NCI-H1694 treated with DMSO at 0.1 percent for 48 hours (cell line): Measurements from ENCODE around the gene HEATR5A.
"Not testable (repeated sequence)": the region's sequence is repeated elsewhere in the genome, so short reads cannot be mapped to it uniquely, and the experiment has no call there.

Experiments
- DNase-seq: peaks from one replicate; lab custom pipeline; 2025; lab: John Stamatoyannopoulos, UW

Gene HEATR5A

GRCh38 chr14:31388687-31389413 lies 31.5 kb downstream of the HEATR5A start:
- DNase-seq, result no peak

DNA sequence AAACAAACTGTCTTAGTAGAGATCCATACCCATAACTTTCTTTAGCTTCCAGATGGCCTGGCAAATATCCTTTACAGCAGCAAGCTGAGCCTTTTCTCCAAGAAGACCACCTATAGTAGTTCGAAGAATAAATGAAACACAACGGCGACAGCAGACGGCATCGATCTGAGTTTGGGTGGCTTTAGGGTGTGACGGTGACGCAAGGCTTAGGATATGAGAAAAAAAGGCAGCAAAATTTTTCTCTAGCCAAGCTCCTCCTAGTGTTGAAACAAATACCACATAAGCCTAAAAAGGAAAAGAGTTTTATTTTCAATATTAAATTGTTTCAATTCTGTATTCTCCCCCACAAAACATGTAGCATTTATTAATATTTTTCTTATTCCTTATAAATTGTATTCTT lies 33.3 kb downstream of the HEATR5A start:
- DNase-seq, result no peak

DNA sequence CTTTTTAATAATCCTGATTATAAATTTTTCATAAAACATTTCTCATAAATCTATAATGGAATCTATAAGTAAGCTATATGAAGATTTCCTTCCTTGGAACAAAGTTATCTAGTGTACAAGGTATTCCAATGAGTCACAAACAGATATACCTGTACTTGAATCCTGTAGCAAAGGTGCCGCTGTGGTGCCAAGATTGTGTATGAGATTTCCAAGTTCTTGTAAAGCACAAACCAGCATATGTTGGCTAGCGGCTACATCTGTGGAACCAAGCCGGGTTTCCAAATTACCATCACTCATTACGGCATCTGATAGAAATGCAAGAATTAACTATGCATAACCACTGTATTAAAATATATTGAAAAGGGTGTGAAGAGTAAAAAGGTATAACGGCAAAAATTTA lies 34.1 kb downstream of the HEATR5A start:
- no peak for DNase-seq

DNA sequence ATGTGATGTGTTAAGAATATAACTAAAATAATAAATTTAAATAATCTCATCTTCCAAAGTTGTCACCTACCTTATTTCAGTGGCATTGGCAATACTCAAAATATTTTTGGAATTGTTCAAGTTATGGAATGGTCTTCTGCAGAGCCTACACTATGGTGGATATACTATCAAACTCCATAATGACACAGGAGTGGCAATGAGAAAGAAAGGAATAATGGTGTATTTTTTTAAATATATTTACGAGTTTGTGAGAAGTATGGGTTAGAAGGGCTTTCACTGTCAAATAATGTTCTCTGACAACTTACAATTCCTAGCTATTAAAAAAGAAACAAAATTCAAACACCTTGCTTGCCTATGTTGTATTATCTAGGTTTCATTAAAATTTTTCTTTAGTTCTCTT lies 38.1 kb downstream of the HEATR5A start:
- DNase-seq, result no peak

GRCh38 chr14:31380106-31380505 lies 40.2 kb downstream of the HEATR5A start:
- DNase-seq, result no peak

DNA sequence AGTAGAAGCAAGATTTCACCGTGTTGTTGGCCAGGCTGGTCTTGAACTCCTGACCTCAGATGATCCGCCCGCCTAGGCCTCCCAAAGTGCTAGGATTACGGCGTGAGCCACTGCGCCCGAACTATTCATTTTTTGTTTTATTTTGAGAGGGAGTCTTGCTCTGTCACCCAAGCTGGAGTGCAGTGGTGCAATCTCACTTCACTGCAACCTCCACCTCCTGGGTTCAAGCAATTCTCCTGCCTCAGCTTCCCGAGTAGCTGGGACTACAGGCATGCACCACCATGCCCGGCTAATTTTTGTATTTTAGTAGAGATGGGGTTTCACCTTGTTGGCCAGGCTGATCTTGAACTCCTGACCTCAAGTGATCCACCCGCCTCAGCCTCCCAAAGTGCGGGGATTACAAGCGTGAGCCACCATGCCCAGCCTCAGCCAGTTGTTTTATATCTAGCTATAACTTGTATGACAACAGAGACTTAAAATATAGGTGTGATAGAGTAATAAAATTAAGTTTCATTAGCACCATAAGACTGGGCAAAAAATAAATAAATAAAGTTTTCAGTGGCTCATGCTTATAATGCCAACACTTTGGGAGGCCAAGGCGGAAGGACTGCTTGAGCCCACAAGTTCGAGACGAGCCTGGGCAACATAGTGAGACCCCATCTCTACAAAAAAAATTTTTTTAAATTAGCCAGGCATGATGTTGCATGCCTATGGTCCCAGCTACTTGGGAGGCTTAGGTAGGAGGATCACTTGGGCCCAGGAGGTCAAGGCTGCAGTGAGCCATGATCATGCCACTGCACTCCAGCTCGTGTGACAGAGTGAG lies 41.0 kb downstream of the HEATR5A start:
- DNase-seq, result not testable (repeated sequence)

DNA sequence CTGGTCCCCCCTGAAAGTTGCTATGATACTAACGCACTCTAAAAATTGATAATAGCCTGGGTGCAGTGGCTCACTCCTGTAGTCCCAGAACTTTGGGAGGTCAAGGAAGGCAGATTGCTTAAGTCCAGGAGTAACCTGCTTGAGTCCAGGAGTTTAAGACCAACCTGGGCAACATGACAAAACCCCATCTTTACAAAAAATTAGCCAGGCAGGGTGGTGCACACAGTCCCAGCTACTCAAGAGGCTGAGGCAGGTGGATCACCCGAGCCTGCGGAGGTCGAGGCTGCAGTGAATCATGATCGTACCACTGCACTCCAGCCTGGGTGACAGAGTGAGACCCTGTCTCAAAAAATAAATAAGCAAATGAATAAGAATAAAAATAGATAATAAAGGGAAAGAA lies 42.9 kb downstream of the HEATR5A start:
- DNase-seq, result no peak

DNA sequence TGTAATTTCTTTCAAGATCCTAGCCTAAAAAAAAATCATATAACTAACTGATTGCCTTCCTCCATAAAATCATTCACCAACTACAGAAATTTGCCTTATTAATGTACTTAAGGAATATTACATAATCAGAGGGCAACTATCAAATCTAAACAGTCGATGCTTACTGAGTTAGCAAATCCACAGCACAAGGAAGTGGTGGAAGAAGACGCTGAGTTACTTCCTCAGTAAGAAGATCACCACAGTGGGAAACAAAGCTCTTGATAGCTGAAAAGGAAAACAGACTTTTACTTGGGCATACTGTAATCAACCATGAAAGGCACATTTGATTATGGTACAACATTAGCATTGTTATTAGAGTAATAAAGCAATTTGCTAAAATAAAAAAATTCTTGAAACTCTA lies 48.7 kb downstream of the HEATR5A start:
- no peak for DNase-seq

GRCh38 chr14:31363331-31364073 lies 56.8 kb downstream of the HEATR5A start:
- no peak for DNase-seq

GRCh38 chr14:31362746-31363145 lies 57.6 kb downstream of the HEATR5A start:
- no peak for DNase-seq

- not testable (repeated sequence) for DNase-seq
Observed at GRCh38 chr14:31361761-31362160, 58.6 kb downstream of the HEATR5A start.

GRCh38 chr14:31360919-31361662 lies 59.3 kb downstream of the HEATR5A start:
- DNase-seq, result no peak

GRCh38 chr14:31357279-31357678 lies 63.1 kb downstream of the HEATR5A start:
- no peak for DNase-seq

GRCh38 chr14:31346097-31346496 lies 74.3 kb downstream of the HEATR5A start:
- no peak for DNase-seq

DNA sequence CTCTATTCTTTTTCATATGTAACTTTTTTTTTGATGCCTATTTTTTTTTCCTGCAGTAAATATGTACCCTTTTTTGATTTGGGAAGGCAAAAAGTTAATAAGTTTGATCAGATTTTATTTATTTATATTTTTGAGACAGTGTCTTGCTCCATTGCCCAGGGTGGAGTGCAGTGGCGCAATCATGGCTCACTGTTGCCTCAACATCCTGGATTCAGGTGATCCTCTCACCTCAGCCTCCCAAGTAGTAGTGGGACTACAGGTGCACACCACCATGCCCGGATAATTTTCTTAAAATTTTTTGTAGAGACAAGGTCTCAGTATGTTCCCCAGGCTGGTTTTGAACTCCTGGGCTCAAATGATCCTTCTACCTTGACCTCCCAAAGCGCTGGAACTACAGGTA lies 79.1 kb downstream of the HEATR5A start:
- no peak for DNase-seq

DNA sequence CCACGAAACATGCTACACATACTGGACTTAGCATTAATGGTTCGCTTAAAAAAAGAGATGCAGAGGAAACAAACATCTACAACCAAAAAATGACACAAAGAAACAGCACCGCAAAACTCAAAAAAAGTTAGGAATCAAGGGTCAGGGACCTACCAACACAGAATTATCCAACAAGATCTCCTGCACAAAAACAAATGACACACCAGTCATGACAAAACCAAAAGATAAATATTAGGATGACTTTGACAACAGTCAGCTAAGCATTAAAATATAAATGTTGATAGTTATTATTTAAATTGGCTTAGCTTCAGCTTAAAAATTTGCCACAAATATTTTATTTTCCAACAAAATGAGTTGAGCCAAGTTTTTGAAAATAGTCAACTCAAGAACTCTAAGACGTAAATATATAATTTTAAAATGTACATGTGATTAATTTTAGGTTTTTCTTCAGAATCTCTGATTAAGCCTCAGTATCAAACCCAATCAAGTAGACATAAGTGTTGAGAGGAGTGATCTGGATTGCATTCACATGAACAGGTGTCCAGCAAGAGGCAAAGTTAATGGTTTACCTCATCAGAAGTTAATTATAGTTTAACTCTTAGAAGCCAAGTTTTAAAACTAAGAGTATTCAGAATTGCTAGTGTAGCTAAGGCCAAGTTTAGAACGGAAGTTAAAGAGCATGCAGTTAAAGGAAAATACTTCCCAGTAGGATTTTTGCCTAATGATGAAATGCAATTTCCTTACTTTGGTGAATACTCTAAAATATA lies 79.9 kb downstream of the HEATR5A start:
- DNase-seq, result no peak

DNA sequence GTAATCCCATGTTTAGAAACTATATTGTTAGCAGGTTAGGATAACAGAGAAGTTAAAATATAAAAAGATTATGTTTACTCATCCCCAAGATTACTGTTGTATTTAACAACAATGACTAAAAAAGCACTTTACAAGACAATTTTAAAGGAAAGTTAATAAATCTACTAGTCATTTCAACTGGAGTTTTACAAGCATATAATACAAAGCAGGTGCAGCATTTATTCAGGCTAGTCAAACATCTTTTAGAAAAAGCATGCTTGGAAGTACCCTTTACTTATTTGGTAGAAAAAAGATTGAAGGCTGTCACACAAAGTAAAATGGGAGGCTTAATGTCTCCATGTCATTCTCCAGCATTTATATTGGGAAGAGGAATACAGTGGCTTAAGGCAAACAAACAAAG lies 80.6 kb downstream of the HEATR5A start:
- no peak for DNase-seq

DNA sequence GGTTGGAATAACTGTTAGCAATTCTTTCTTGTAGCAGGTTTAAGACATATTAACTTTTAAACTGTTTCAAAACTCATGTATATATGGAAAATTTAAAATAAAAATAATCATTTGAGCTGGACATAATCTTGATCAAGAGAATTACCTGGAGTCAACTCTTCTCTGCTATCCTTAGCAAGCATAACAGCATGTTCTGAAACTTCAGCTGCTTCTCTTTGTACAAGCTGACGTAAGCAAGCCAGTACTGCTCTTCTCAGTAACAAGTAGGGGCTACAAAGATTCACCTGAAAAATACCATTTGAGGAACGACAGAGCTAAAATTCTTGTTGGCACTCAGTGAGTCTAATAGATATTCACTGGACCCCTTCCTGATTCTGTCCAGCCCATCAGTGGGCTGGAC lies 83.0 kb downstream of the HEATR5A start:
- DNase-seq, result no peak

GRCh38 chr14:31336646-31337045 lies 83.7 kb downstream of the HEATR5A start:
- no peak for DNase-seq

DNA sequence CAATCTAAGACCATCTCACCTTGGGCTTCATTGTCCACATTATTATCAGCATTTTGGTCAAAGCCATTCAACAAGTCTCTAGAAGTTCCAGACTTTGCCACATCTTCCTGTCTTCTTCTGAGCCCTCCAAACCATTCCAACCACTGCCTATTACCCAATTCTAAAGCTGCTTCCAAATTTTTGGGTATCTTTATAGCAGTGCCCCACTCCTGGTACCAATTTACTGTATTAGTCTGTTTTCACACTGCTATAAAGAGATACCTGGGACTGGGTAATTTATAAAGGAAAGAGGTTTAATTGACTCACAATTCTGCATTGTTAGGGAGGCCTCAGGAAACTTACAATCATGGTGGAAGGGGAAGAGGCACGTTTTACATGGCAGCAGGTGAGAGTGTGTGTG lies 89.0 kb downstream of the HEATR5A start:
- DNase-seq, result not testable (repeated sequence)

DNA sequence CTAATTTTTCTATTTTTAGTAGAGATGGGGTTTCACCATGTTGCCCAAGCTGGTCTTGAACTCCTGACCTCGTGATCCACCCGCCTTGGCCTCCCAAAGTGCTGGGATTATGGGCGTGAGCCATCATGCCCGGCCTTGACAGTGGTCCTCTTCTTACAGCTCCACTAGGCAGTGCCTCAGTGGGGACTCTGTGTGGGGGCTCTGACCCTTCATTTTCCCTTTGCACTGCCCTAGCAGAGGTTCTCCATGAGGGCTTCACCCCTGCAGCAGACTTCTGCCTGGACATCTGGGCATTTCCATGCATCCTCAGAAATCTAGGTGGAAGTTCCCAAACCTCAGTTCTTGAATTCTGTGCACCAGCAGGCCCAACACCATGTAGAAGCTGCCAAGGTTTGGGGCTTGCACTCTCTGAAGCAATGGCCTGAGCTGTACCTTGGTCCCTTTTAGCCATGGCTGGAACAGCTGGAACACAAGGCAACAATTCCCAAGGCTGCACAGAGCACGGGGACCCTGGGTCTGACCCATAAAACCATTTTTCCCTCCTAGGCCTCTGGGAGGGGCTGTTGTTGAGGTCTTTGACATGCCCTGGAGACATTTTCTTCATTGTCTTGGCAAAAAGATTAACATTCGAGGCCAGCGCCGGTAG lies 90.4 kb downstream of the HEATR5A start:
- not testable (repeated sequence) for DNase-seq
